HepG2 (cell line): ENCODE measurements around the gene NUP54. TPM values are rescaled to one million over a fixed set of nuclear protein-coding genes. Genes with fewer than 3 reads are reported as not detected.

Experiments used
- ATAC-seq: fragments of 200-7000 bp; cut with Tn5 transposase; 3 replicates; pipeline ENCODE4 v1.9.1; 2020; ENCODE audit warnings: mild to moderate bottlenecking, moderate library complexity
- BruUV-seq: library from RNA; stranded (reverse); fragments of 400-500 nt; replicated peaks from 2 replicates; lab custom pipeline; 2021; lab: Mats Ljungman, UMichigan
- CTCF ChIA-PET: fragments of 300-600 bp; formaldehyde crosslinking; extraction: SDS; loops from one replicate; lab custom pipeline; 2021; ENCODE audit warnings: low total read pairs, inconsistent platforms, low intra/inter-chr PET ratio; lab: Yijun Ruan, JAX
- POLR2A ChIA-PET: fragments of 350-600 bp; sonication (Branson Sonifier 250); formaldehyde crosslinking; loops from one replicate; lab custom pipeline; 2020; ENCODE audit warnings: antibody characterized with exemption, inconsistent platforms; lab: Yijun Ruan, JAX
- DNase-seq: peaks from one replicate; pipeline ENCODE4 v3.0.0-alpha.2; 2015; ENCODE audit warnings: low spot score
- FAIRE-seq: peaks from 3 replicates; lab custom pipeline; 2011; peaks lifted over from hg19 to GRCh38; lab: Jason Lieb, UNC
- H2AFZ ChIP-seq: one replicate; pipeline ENCODE4 v1.6.1; 2011; ENCODE audit warnings: low read length, inconsistent platforms
- H3K27ac ChIP-seq: fragments of 300-600 bp; 3 replicates; pipeline ENCODE4 v1.8.0; 2011; ENCODE audit warnings: mixed run types, mild to moderate bottlenecking, mixed read lengths, low read length, inconsistent platforms; ENCODE audit not compliant: insufficient read depth; ENCODE audit errors: extremely low read length
- H3K27me3 ChIP-seq, 2 experiments: fragments of 200-600 bp in 1 of 2; 2 replicates in 1 of 2; 3 replicates in 1 of 2; pipeline versions ENCODE4 v1.6.0 to v1.8.0; 2011; ENCODE audit warnings: low read length in 2 of 2, mild to moderate bottlenecking in 2 of 2, moderate library complexity in 2 of 2, inconsistent platforms in 1 of 2; ENCODE audit not compliant: insufficient read depth in 2 of 2, control insufficient read depth in 1 of 2
- H3K36me3 ChIP-seq, 2 experiments: fragments of 200-600 bp in 1 of 2; replicated peaks in 1 of 2; 2 replicates in 1 of 2; 3 replicates in 1 of 2; pipeline versions ENCODE4 v1.5.1 to v1.8.0; 2011; ENCODE audit warnings: low read length in 2 of 2, inconsistent platforms in 1 of 2; ENCODE audit not compliant: insufficient read depth in 2 of 2, control insufficient read depth in 1 of 2
- H3K4me1 ChIP-seq: 2 replicates; pipeline ENCODE4 v1.5.1; 2012; ENCODE audit warnings: low read length, inconsistent platforms; ENCODE audit not compliant: insufficient read depth
- H3K4me2 ChIP-seq: 2 replicates; pipeline ENCODE4 v1.6.0; 2011; ENCODE audit warnings: low read depth, low read length, inconsistent platforms
- H3K4me3 ChIP-seq, 3 experiments: fragments of 200-600 bp in 1 of 3; sonication (generic), shearing (Covaris generic) in 1 of 3; replicated peaks in 1 of 3; 2 replicates each; pipeline ENCODE4 v1.5.1; 2011 to 2016; ENCODE audit warnings: low read length in 3 of 3, inconsistent platforms in 2 of 3, low read depth in 2 of 3, mild to moderate bottlenecking in 2 of 3, control low read depth in 1 of 3, mixed read lengths in 1 of 3; ENCODE audit not compliant: insufficient read depth in 1 of 3
- H3K79me2 ChIP-seq: one replicate; pipeline ENCODE4 v1.6.1; 2011; ENCODE audit warnings: low read length, inconsistent platforms; ENCODE audit not compliant: insufficient read depth
- H3K9ac ChIP-seq: 2 replicates; pipeline ENCODE4 v1.6.0; 2011; ENCODE audit warnings: mild to moderate bottlenecking, low read depth, low read length, inconsistent platforms; ENCODE audit not compliant: insufficient read depth
- H3K9me3 ChIP-seq: 2 replicates; pipeline ENCODE4 v1.5.1; 2012; ENCODE audit warnings: mild to moderate bottlenecking, low read length
- H4K20me1 ChIP-seq: 2 replicates; pipeline ENCODE4 v1.6.0; 2011; ENCODE audit warnings: inconsistent platforms, mild to moderate bottlenecking, low read length, moderate library complexity; ENCODE audit not compliant: insufficient read depth
- BATF2 ChIP-seq: sonication (generic); formaldehyde crosslinking; IDR thresholded peaks from 2 replicates; pipeline ENCODE4 v1.8.0; 2022; ENCODE audit warnings: mild to moderate bottlenecking, missing genetic modification reagents, moderate library complexity
- HHEX ChIP-seq: IDR thresholded peaks from 2 replicates; pipeline ENCODE4 v1.6.1; 2016; ENCODE audit warnings: control low read depth
- MEIS1 ChIP-seq: sonication (generic); formaldehyde crosslinking; IDR thresholded peaks from 2 replicates; pipeline ENCODE4 v1.9.0; 2021; ENCODE audit warnings: mild to moderate bottlenecking, missing genetic modification reagents, moderate library complexity, borderline replicate concordance
- MTA3 ChIP-seq: sonication (generic); formaldehyde crosslinking; IDR thresholded peaks from 2 replicates; pipeline ENCODE4 v1.4.0; 2020; ENCODE audit warnings: missing genetic modification reagents
- NR2C2 ChIP-seq: sonication (generic); formaldehyde crosslinking; IDR thresholded peaks from 2 replicates; pipeline ENCODE4 v1.4.0; 2020; ENCODE audit warnings: missing genetic modification reagents, mild to moderate bottlenecking, moderate library complexity, borderline replicate concordance
- PTBP1 ChIP-seq: fragments of 200-400 bp; formaldehyde crosslinking; IDR thresholded peaks from 2 replicates; pipeline ENCODE4 v1.6.1; 2018; ENCODE audit warnings: low read length, low read depth; ENCODE audit not compliant: poor library complexity, severe bottlenecking
- TFDP2 ChIP-seq: sonication (generic); formaldehyde crosslinking; IDR thresholded peaks from 2 replicates; pipeline ENCODE4 v1.4.0; 2020; ENCODE audit warnings: missing genetic modification reagents
- WGBS: methylation state at CpG from one replicate; pipeline ENCODE4 v1.1.6; 2017; ENCODE audit warnings: low lambda C conversion rate; 5-methylcytosine and 5-hydroxymethylcytosine counted together
- in situ Hi-C: cut with HindIII; loops from 2 replicates; pipeline ENCODE4 v1.10.0; 2017; ENCODE audit warnings: low pct_unique_long_range_greater_than_20kb; ENCODE audit not compliant: extremely low pct_ligation_motif_present
- intact Hi-C: fragments of 100-400 bp; cut with micrococcal nuclease; formaldehyde crosslinking; loops from one replicate; pipeline ENCODE4 v1.10.0; 2022; ENCODE audit not compliant: unreplicated experiment
- polyA plus RNA-seq, 8 experiments: library from polyadenylated mRNA; depleted of rRNA in 3 of 8; stranded (reverse) in 7 of 8; unstranded in 1 of 8; fragments of >200 nt; fragmentation: Illumina TruSeq in 4 of 8; extraction: Trizol in 4 of 8; gene quantifications; 2 replicates each; pipeline versions ENCODE4 v1.2.1 to v1.2.3, GENCODE V29; 2011 to 2016; ENCODE audit warnings: low read depth in 4 of 8, missing spikeins in 1 of 8, mixed read lengths in 1 of 8; ENCODE audit not compliant: insufficient read depth in 1 of 8
- total RNA-seq, 5 experiments: library from RNA; depleted of rRNA; stranded (reverse); fragments of >200 nt; fragmentation: Illumina TruSeq; extraction: Trizol; gene quantifications; 2 replicates each; pipeline ENCODE4 v1.2.3, GENCODE V29; 2016; ENCODE audit warnings: low read depth in 1 of 5

The NUP54 gene
- total and polyA plus RNA-seq, 2 of the 13 experiments (the other 11 are each of a cell fraction or from before 2014, with no cell fraction given), result 36.1 to 69.3 TPM

- Histone ChIP-seq H2AFZ (no peak overlapping the region), H3K9ac (no peak overlapping the region), H3K4me3 (no peak overlapping the region), H3K36me3 (peaks cover 7 to 50% of the 10 kb centered on the region in 2 experiments), H3K4me2 (no peak overlapping the region), H3K27me3 (no peaks in the 10 kb centered on the region), H3K4me1 (no peaks in the 10 kb centered on the region), H3K79me2 (no peaks in the 10 kb centered on the region), H3K9me3 (no peaks in the 10 kb centered on the region), H4K20me1 (no peaks in the 10 kb centered on the region), H3K27ac (no peak overlapping the region)
- ChIA-PET CTCF (no interaction called here), POLR2A (no interaction called here)
- intact Hi-C loops, result no loop called here
- WGBS, result 100% methylated on average over 3 of the region's 3 CpGs
- FAIRE-seq, result no peak
- TF ChIP-seq TFDP2 (CRISPR knock-in tag) (no peak), MTA3 (CRISPR knock-in tag) (no peak), HHEX (no peak), MEIS1 (no peak), NR2C2 (CRISPR knock-in tag) (no peak)
- in situ Hi-C loops, result no loop called here
- DNase-seq, result no peak
- no TSS peak for BruUV-seq
- ATAC-seq, result no peak
These were observed 18.3 kb upstream of the NUP54 start for GRCh38 chr4:76166480-76166879.

- BruUV-seq, result no TSS peak
- Histone ChIP-seq H3K27me3 (no peaks in the 10 kb centered on the region), H3K79me2 (no peaks in the 10 kb centered on the region), H3K27ac (no peak overlapping the region), H3K4me1 (no peaks in the 10 kb centered on the region), H3K9ac (no peak overlapping the region), H3K4me3 (no peak overlapping the region), H3K9me3 (no peaks in the 10 kb centered on the region)
- intact Hi-C loops, result no loop called here
- ChIA-PET CTCF (no interaction called here), POLR2A (no interaction called here)
- no peak for ATAC-seq
- TF ChIP-seq BATF2, result no peak
- TF ChIP-seq PTBP1, result no peak
- TF ChIP-seq, all 625 proteins: peak for 0
- 66% methylated on average over 2 of the region's 2 CpGs for WGBS
- H4K20me1 ChIP-seq, result no peaks in the 10 kb centered on the region
- no peak overlapping the region for H2AFZ ChIP-seq
- FAIRE-seq, result no peak
- in situ Hi-C loops, result no loop called here
- no peak overlapping the region for H3K4me2 ChIP-seq
- peaks cover 4 to 24% of the 10 kb centered on the region in 2 experiments; a peak in 3 of 5 replicates for H3K36me3 ChIP-seq
- no peak for DNase-seq
These were observed 12.2 kb upstream of the NUP54 start for GRCh38 chr4:76160355-76160754.
